ENCODE measurements around the gene WIPF1.

The WIPF1 gene

GRCh38 chr2:174621323-174621722 is 23.7 kb upstream of the WIPF1 start:
- no peak for DNase-seq

GRCh38 chr2:174618179-174618578 is 20.6 kb upstream of the WIPF1 start:
- DNase-seq: no peak

- no peak for DNase-seq
Measured at GRCh38 chr2:174617718-174618117, 20.1 kb upstream of the WIPF1 start.

GRCh38 chr2:174617120-174617519 is 19.5 kb upstream of the WIPF1 start:
- DNase-seq: no peak

GRCh38 chr2:174615871-174616436 is 18.4 kb upstream of the WIPF1 start:
- no peak for DNase-seq

- DNase-seq: no peak
Measured at GRCh38 chr2:174614261-174614660, 16.7 kb upstream of the WIPF1 start.

GRCh38 chr2:174613531-174613930 is 15.9 kb upstream of the WIPF1 start:
- no peak for DNase-seq

- no peak for DNase-seq
Measured at GRCh38 chr2:174612970-174613369, 15.4 kb upstream of the WIPF1 start.

GRCh38 chr2:174611854-174612253 is 14.2 kb upstream of the WIPF1 start:
- DNase-seq: no peak

- no peak for DNase-seq
Measured at GRCh38 chr2:174611006-174611405, 13.4 kb upstream of the WIPF1 start.

- DNase-seq: no peak
Measured at GRCh38 chr2:174610243-174610995, 12.8 kb upstream of the WIPF1 start.

GRCh38 chr2:174609261-174609660 is 11.7 kb upstream of the WIPF1 start:
- no peak for DNase-seq

GRCh38 chr2:174608866-174609214 is 11.2 kb upstream of the WIPF1 start:
- DNase-seq: no peak

- no peak for DNase-seq
Measured at GRCh38 chr2:174607989-174608865, 10.6 kb upstream of the WIPF1 start.

GRCh38 chr2:174607584-174607983 is 10.0 kb upstream of the WIPF1 start:
- DNase-seq: no peak

- peak in 1 of 58 donors; percentile 57 for DNase-seq
Measured at GRCh38 chr2:174606336-174606735, 8.7 kb upstream of the WIPF1 start.

- no peak for DNase-seq
Measured at GRCh38 chr2:174605687-174606086, 8.1 kb upstream of the WIPF1 start.

- peak in 38 of 58 donors; percentile 8 to 83 (median 42) for DNase-seq
Measured at GRCh38 chr2:174603280-174603679, 5.7 kb upstream of the WIPF1 start.

- peak in 1 of 58 donors; percentile 29 for DNase-seq
Measured at GRCh38 chr2:174602745-174603144, 5.1 kb upstream of the WIPF1 start.

- no peak for DNase-seq
Measured at GRCh38 chr2:174600349-174600748, 2.7 kb upstream of the WIPF1 start.

GRCh38 chr2:174599310-174599921 is 1.8 kb upstream of the WIPF1 start:
- no peak for DNase-seq

- DNase-seq: no peak
Measured at GRCh38 chr2:174597009-174597344, 627 bp downstream of the WIPF1 start.

All from anterior cingulate cortex (tissue), 58 donors.